Tibial artery (tissue), 4 donors: Measurements from ENCODE around the gene NALCN.

Source experiments
- DNase-seq, 2 donors: peaks; one replicate each; pipeline ENCODE4 v3.0.0-alpha.2; 2019
- H3K27ac ChIP-seq, 2 donors: fragments of 200-600 bp; sonication (generic) in 1 of 2; 1 replicate in 1 of 2; 2 replicates in 1 of 2; pipeline ENCODE4 v1.5.1; 2018 to 2019; ENCODE audit warnings: mild to moderate bottlenecking in 1 of 2
- H3K27me3 ChIP-seq, 2 donors: fragments of 200-600 bp; sonication (generic) in 1 of 2; one replicate each; pipeline versions ENCODE4 v1.5.1 to v1.6.0; 2016 to 2019
- H3K36me3 ChIP-seq, 3 donors: fragments of 200-600 bp; sonication (generic) in 2 of 3; one replicate each; pipeline ENCODE4 v1.5.1; 2016 to 2019; ENCODE audit warnings: mild to moderate bottlenecking in 2 of 3
- H3K4me1 ChIP-seq, 4 donors: fragments of 200-600 bp; sonication (generic) in 2 of 4; 1 replicate in 3 of 4; 2 replicates in 1 of 4; pipeline ENCODE4 v1.5.1; 2016 to 2019
- H3K4me3 ChIP-seq, 2 donors: fragments of 200-600 bp; sonication (generic) in 1 of 2; 1 replicate in 1 of 2; 2 replicates in 1 of 2; pipeline ENCODE4 v1.5.1; 2018 to 2019; ENCODE audit warnings: mild to moderate bottlenecking in 2 of 2
- H3K9me3 ChIP-seq, 3 donors: fragments of 200-600 bp; sonication (generic) in 1 of 3; one replicate each; pipeline ENCODE4 v1.5.1; 2016 to 2019
- intact Hi-C: fragments of 100-400 bp; cut with DNase I; formaldehyde crosslinking; loops from one replicate; pipeline ENCODE4 v1.15.0; 2023; ENCODE audit warnings: low total_unique reads
- TF ChIP-seq, protein P1 (sequence below), 2 experiments: fragments of 200-600 bp in 1 of 2; fragments of 450-650 bp in 1 of 2; IDR thresholded peaks; one replicate each; pipeline ENCODE4 v1.5.1; 2017 to 2019; ENCODE audit warnings: antibody characterized with exemption in 2 of 2, mild to moderate bottlenecking in 1 of 2, moderate library complexity in 1 of 2

Gene NALCN

DNA sequence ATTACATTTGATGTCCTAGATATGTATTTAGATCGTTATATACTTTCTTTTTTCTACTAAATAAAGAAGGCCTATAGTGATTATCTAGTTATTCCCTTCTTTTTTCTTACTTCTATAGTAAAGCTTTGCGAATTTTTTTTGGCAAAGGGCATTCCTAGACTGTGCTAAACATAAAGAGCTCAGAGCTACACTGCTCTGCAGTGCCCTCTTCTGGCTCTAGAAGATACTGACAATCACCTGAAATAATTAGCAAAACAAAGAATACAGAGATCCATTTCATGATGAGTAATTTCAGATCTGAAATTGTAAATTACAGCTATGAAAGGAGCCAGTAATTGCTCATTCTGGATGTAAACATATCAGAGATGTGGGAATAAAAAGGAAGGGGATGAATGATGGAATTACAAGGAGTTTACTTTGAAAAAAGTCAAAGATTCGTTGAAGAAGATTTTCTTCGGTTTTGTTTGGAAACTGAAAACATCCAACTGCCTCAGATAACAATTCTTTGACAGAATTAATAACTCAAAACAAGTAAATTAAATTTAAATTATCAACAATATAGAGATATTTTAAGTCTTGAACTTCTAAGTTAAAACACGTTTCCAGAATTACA is 288.5 kb downstream of the NALCN start:
- Histone ChIP-seq H3K27ac (no peak overlapping the region), H3K27me3 (no peaks in the 10 kb centered on the region), H3K4me1 (no peaks in the 10 kb centered on the region), H3K4me3 (no peak overlapping the region), H3K9me3 (no peaks in the 10 kb centered on the region), H3K36me3 (no peaks in the 10 kb centered on the region)
- intact Hi-C loops, result no loop called here
- TF ChIP-seq, protein P1, sequence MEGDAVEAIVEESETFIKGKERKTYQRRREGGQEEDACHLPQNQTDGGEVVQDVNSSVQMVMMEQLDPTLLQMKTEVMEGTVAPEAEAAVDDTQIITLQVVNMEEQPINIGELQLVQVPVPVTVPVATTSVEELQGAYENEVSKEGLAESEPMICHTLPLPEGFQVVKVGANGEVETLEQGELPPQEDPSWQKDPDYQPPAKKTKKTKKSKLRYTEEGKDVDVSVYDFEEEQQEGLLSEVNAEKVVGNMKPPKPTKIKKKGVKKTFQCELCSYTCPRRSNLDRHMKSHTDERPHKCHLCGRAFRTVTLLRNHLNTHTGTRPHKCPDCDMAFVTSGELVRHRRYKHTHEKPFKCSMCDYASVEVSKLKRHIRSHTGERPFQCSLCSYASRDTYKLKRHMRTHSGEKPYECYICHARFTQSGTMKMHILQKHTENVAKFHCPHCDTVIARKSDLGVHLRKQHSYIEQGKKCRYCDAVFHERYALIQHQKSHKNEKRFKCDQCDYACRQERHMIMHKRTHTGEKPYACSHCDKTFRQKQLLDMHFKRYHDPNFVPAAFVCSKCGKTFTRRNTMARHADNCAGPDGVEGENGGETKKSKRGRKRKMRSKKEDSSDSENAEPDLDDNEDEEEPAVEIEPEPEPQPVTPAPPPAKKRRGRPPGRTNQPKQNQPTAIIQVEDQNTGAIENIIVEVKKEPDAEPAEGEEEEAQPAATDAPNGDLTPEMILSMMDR (IDR thresholded peaks at IDR 0.05), result peak; percentile 46 to 59
- DNase-seq, result no peak

DNA sequence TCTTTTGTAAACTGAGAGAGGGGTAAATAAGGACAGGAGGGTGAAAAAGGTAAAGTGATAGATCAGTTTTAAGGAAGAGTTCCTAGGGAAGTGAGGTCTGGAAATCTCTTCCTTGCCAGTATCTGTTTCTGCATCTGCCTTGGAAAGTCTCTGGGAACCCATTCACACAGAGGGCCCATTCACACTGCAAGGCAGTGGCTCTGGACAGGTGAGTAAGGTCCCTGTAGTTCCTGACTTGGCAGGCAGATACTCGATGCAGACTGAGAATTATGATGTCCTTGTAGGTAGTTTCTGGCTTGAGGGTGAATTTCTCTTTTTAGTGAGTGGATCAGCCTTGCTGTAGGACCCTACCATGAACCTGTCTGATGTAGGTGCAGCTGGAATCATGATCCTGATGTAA is 293.3 kb downstream of the NALCN start:
- no peaks in the 10 kb centered on the region for H3K9me3 ChIP-seq
- no peaks in the 10 kb centered on the region for H3K4me1 ChIP-seq
- no peaks in the 10 kb centered on the region for H3K27me3 ChIP-seq
- H3K4me3 ChIP-seq, result no peak overlapping the region
- intact Hi-C loops, result no loop called here
- no peak for DNase-seq
- TF ChIP-seq, protein P1 (IDR thresholded peaks at IDR 0.05), result no peak
- H3K27ac ChIP-seq, result no peak overlapping the region
- no peaks in the 10 kb centered on the region for H3K36me3 ChIP-seq

DNA sequence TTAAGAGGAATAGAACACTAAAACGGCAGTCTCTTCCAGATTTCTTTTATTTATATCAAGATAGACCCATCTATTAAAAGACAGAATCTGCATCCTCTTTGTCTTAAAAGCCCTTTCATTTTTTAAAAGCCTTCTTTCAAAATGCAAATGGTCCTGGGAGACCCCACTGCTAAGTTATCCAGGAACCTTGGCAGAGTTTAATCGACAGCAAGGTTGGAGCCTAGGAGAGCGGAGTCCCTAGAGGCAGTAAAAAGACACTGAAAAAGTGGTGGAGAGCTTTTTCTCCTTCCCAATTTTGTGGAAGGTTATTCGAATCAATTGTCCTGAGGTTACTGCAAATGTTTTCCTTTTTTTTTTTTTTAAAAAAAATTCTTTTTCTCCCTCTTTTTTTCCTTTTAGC is 294.7 kb downstream of the NALCN start:
- intact Hi-C loops, result no loop called here
- no peak overlapping the region for H3K27ac ChIP-seq
- no peaks in the 10 kb centered on the region for H3K4me1 ChIP-seq
- TF ChIP-seq, protein P1 (IDR thresholded peaks at IDR 0.05), result no peak
- H3K36me3 ChIP-seq, result no peaks in the 10 kb centered on the region
- no peaks in the 10 kb centered on the region for H3K9me3 ChIP-seq
- H3K4me3 ChIP-seq, result no peak overlapping the region
- no peak for DNase-seq
- no peaks in the 10 kb centered on the region for H3K27me3 ChIP-seq

DNA sequence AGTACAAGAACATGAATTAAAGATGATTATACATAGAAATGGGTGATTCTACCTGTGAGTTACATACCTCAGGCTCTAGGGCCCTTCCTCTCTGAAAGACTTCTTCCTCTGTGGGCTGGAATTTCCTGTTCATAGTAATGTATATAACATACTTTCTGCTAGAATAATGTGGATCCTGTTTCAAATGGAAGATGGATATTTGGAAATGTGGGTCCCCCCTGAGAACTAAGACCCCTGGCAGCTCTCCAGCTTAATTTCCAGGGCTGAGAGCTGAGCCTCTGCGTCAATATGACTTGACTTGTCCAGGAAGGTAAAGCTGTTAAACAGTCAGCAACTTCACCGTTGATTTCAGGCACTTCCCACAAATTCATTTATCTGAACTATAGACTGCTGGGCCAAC is 296.3 kb downstream of the NALCN start:
- H3K36me3 ChIP-seq, result no peaks in the 10 kb centered on the region
- H3K27ac ChIP-seq, result no peak overlapping the region
- H3K4me3 ChIP-seq, result no peak overlapping the region
- H3K27me3 ChIP-seq, result no peaks in the 10 kb centered on the region
- intact Hi-C loops, result no loop called here
- no peaks in the 10 kb centered on the region for H3K9me3 ChIP-seq
- TF ChIP-seq, protein P1 (IDR thresholded peaks at IDR 0.05), result no peak
- DNase-seq, result no peak
- H3K4me1 ChIP-seq, result no peaks in the 10 kb centered on the region

DNA sequence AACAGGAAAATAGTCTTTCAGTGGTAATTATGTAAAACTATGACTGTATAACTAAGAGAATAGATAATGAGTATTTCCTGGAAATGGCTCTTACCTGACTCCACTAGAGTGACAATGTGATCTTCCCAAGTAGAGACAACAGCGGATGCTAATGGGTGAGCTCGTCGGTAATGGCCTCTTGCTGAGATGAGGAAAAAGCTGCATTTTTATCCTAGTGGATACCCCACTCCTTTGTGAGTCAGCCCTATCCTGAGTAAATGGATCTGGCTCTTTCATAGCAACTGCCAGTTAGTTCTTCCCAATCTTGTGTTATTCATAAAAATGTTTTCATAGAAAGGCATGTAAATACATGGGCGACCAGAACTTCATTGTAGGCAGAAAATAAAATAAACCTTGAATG is 299.5 kb downstream of the NALCN start:
- no peaks in the 10 kb centered on the region for H3K9me3 ChIP-seq
- no peaks in the 10 kb centered on the region for H3K4me1 ChIP-seq
- no peak for DNase-seq
- TF ChIP-seq, protein P1 (IDR thresholded peaks at IDR 0.05), result no peak
- no peak overlapping the region for H3K4me3 ChIP-seq
- no peaks in the 10 kb centered on the region for H3K36me3 ChIP-seq
- intact Hi-C loops, result no loop called here
- no peak overlapping the region for H3K27ac ChIP-seq
- no peaks in the 10 kb centered on the region for H3K27me3 ChIP-seq

DNA sequence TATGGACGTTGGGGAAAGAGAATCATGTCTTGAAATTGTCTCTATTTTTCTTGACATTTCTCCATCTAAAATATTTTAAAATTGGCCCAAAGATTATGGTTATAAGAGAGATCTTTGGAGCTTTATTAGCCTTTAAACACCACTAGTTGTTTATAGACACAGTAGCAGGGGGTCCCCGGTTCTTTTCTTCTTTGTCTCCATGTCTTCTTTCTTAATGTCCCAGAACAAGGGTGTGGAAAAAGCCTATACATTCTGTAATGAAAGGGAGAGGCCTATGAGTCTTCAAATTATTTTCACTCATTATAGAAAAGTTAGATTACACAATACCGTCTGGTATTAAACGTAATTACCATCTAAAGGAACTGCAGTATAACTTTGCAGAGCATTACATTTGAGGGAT is 300.0 kb downstream of the NALCN start:
- no peak for DNase-seq
- Histone ChIP-seq H3K27ac (no peak overlapping the region), H3K36me3 (no peaks in the 10 kb centered on the region), H3K9me3 (no peaks in the 10 kb centered on the region), H3K4me3 (no peak overlapping the region), H3K27me3 (no peaks in the 10 kb centered on the region), H3K4me1 (no peaks in the 10 kb centered on the region)
- TF ChIP-seq, protein P1 (IDR thresholded peaks at IDR 0.05), result no peak
- intact Hi-C loops, result no loop called here
